Epithelial cell of prostate (primary cell): ENCODE measurements around the gene TACR2.

Experiments
- DNase-seq: peaks from one replicate; pipeline ENCODE4 v3.0.0-alpha.2; 2011; ENCODE audit warnings: low read depth, low spot score
- H3K27ac ChIP-seq: fragments of 450-650 bp; 2 replicates; pipeline ENCODE4 v1.5.1; 2017; ENCODE audit warnings: mild to moderate bottlenecking

TACR2 gene

DNA sequence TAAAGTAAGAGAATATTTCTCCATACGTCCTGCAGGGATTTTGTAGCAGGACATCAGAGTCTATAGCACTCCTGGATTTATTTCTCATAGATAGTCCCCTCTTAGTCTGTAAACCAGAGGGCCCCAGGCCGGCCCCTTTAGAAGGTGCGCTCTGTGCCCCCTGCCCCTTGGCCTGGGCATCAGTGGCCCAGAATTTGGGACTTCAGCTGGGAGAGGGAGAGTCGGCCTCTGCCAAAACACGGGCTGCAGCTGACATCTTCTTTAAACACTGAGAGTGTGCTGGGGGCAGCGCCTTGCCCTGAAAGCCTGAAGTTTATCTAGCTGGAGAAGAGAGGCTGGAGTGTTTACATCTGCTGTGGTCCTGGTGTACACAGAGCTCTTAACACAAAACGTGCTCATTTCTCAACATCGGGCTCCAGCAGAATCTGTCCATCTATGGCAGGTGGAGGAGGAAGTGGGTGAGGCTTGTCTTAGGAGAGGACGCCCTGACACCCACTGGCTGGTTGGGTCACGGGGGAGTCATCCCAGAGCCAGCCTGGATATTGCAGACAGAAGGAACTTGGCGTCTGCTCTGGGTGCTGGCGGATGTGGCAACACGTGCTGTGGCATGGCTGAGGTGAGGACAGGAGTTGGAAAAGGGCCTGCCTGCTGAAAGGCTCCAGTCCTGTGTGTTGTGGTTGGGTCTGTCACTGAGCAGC is 5.0 kb upstream of the TACR2 start:
- no peak for DNase-seq
- H3K27ac ChIP-seq: no peak overlapping the region

DNA sequence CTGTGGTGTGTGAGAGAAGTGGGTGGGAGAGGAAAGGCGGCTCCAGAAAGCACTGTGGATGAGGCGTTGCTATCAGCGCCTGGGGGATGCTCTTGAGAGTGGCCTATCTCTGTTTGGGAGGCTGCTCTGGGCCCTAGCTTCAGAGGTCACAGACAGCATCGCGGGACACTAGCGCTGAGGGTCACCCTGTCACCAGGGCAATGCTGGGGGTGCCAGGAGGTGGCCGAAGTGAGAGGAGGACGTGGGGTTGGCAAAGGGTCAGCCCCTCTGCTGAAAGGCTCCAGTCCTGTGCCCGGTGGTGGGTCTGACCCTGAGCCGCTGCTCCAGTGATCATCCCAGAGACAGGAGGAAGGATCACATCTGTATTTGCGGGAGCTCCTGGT is 3.0 kb upstream of the TACR2 start:
- no peak for DNase-seq

DNA sequence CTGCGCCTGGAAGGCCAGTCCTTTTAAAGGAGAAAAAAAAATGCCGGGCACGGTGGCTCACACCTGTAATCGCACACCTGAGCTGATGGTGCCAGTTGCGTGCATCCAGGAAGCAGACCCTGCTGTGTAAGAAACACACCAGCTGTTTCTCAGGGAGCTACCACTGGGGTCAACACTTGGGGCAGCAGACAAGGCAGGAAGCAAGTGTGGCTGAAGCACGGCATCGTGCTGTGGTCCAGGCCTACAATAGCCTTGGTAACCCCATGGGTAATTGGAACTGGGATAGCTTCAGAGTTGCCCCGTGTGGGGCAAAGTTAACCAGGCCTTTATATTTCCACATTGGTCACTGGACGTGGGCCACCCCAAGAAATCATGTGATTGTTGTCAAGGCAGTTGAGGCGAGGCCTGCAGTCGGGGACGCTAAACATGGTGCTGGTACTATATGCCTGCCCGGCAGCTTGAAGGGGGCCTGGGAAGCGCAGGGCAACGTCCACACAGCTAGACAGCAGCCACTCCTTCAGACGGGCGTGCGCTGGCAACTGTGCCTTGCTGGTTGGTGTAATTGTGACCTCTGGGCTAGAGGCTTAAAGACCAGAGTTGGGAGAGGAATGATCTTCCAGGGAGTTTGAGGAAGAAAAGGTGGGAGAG is 2.5 kb upstream of the TACR2 start:
- no peak overlapping the region for H3K27ac ChIP-seq
- DNase-seq: no peak

More for the DNA sequence above, 3.0 kb upstream of the TACR2 start:
- no peak overlapping the region for H3K27ac ChIP-seq

DNA sequence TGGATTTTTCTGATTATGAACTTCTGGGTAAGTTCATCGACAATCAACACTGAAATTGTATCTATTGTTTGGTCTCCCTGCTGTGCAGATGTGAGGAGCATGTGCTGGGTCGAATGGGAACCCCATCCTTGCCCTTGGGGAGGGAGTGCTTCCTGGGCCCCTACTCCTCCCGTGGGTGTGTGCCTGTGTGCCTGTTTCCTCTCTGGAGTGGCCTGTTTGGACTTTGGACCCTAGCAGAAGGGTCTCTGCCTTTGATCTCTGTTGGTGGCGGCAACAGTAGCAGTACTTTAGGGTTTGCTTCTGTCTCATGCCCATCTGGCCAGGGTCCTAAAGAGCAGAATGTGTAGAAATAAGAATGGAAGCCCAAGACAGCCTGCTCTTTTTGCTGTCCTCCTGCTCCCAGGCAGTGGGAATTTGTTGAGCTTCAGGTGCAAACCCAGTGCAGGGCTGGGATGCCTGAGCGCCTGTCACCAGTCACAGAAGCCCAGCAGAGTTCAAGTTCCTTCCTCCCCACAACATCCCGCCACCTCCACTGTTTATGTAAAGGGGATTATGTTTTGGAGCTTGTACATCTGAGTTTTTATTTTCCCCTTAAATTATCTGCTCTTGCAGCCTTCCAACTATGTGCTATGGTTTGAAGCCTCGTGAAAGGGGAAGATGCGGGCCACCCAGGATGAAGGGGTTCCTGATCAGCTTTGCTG is 1.5 kb upstream of the TACR2 start:
- no peak for DNase-seq
- no peak overlapping the region for H3K27ac ChIP-seq

DNA sequence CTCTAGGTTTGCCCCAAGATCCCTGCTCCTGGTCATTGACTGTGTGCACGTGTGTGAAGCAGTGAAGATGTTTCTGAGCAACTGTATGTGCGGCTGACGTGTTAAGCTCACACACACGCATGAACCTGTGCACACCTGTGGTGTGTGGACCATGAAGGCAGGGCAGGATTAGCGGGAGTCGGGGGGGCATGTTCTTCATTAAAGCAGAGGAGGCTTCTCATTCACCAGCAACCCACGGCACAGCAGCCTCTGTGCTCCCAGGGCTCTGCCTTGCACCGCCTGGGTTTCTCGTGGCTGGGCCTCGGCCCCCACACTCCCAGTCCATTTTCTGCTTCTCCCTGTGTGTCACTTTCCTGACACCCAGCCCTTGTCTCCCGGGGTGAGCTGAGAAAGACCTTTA is 824 bp upstream of the TACR2 start:
- no peak for DNase-seq
- no peak overlapping the region for H3K27ac ChIP-seq

DNA sequence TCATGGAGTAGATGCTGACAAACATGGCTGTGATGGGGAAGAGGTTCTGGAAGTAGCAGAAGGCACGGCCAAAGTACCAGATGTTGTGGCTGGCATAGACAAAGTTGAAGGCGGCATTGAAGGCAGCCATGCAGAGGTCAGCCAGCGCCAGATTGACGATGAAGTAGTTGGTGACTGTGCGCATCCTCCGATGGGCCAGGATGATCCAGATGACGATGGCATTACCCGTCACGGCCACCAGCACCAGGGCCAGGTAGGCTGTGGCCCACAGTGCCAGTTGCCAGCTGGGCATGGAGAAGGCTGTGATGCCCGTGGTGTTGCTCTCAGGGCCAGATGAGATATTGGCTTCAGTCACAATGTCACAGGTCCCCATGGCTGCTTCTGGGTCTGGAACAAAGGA is 767 bp downstream of the TACR2 start:
- DNase-seq: no peak
- no peak overlapping the region for H3K27ac ChIP-seq

DNA sequence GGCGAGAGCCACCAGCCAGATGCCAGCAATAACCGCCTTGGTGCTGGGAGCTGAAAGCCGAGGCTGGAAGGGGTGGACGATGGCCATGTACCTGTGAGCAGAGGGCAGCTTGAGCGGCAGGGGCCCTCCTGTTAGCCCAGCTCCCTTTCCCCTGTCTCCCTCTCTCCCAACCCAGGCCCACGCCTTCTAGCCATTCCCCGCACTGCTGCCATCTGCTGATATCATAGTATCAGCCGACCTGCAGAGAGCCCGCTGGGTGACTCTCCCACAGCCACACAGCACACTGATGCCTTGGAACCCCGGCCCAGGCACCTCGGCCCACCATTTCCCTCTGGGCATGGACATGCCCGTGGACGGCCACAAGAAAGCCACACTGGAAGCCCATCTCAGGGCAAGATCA is 1.7 kb downstream of the TACR2 start:
- H3K27ac ChIP-seq: no peak overlapping the region
- no peak for DNase-seq

DNA sequence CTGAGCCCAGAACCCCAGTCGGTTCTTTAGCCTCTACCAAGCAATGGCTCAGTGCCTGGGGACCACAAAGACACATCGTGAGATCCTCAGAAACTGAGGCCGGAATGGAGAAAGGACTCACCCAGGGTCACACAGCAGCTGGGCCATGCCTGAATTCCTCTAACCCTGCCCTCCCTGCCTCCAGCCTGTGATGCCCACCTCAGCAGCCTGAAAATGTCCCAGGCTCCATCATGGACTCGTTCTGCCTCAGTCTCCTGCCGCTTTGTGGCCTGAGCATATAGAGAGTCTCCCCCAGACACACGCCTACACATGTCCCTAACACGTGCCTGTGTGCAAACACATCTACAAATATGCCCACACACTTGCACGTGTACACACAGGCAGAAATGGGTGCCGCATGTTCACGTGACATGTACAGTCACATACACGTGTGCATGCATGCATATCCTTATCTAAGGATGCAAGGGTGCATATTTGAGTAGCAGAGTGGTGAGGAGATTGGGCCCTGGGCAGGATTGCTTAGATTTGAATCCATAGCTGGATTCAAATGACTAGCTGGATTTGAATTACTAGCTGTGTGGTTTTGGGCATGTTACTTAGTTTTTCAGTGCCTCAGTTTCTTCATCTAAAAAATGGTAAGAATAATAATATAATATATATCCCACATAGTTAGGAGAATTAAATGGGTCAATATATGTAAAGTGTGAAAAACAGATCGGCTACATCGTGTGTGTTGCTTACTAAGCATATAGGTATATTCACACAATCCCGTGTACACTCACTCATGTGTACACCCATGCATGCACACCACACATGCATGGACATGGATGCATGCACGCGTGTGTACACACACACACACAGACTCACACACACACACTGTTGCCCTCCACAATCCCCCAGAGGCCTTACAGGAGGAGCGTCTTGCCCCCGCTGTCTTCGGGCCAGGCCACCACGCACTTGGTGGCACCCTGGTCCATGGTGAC is 2.4 kb downstream of the TACR2 start:
- DNase-seq: no peak
- no peak overlapping the region for H3K27ac ChIP-seq

DNA sequence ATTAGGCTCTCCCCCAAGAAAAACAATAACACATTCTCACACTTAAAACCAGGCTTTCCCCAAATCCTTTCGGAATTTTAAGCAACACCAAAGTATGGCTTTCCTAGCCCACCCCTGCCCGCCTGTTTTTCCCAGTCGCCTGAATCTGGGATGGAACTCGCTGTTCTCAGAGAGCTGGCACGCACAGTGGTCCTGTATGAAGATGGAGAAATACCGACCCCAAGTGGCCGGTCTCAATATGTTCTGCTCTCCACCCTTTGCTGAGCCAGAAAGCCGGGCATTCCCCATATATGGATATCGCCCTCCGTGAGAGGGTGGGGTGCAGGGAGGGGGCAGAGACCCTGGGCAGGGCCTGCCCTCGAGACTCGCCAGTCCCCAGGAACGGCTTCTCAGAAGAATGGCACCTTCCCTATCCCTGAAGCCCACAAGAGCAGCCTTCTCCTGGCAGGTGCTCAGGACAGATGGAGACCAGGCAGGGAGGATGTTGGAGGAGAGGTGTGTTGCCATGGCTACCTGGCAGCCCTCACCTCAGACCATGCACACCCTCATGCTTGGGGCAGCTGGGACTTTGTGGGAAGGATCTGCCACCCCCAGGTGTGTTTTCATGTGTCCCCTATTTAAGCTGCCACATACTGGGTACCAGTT is 3.4 kb downstream of the TACR2 start:
- H3K27ac ChIP-seq: no peak overlapping the region
- DNase-seq: no peak

DNA sequence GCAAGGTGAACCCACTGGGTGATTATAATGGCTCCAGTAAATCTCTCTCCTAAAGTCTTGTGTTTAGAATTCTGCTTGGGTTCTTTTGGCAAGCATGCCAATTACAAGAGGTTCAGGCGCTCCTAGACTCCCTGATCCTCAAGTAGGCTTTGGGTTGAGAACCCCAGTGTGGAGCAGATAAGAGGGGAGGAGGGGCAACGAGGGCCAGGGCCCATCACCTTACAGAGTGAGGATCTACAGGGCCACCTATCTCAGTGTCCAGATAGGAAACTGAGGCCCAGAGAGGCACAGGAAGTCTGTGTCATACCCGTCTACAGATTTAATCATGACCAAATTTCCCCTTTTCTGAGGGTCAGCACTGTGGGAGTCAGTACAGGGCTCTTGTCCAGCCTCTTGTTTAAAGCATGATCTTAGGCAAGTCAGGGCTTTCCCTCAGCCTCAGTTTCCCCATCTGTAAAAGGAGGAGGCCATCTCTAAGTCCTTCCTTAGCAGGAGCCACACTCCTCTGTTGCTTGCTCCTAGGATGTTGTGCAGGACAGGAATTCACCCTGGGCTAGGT is 4.4 kb downstream of the TACR2 start:
- no peak overlapping the region for H3K27ac ChIP-seq
- DNase-seq: no peak

DNA sequence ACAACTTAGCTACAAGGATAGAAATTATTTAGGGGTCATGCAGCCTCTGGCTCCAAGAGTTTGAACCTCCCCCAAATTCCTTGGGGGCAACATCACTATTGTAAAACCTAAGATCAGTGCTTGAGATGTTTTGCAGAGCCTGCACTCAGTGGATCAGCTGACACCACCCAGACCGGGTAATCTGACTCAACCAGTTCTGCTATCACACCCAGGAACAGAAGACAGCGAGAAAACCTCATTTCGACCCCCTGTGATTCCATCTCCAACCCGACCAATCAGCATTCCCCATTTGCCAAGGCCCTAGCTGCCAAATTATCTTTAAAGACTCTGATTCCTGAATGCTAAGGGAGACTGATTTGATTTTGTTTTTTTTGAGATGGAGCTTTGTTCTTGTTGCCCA is 5.2 kb downstream of the TACR2 start:
- DNase-seq: no peak
- H3K27ac ChIP-seq: no peak overlapping the region

DNA sequence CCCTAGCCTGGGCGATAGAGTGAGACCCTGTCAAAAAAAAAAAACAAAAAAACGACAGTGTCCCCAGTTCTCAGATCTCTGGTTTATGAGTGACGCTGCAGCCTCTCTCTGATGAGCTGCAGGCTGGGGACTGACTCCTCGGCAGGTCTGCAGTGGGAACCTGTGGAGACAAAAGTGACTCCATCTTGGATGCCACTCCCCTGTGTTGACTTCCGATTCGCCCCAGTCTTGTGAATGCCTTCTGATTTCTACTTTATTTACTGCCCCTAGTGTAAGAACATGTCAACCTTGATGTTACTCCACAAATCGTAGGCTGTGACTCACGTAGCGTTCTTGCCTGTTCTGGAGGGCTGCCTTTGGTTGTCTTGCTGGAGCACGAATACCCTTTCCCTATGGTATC is 6.2 kb downstream of the TACR2 start:
- no peak for DNase-seq
- no peak overlapping the region for H3K27ac ChIP-seq

DNA sequence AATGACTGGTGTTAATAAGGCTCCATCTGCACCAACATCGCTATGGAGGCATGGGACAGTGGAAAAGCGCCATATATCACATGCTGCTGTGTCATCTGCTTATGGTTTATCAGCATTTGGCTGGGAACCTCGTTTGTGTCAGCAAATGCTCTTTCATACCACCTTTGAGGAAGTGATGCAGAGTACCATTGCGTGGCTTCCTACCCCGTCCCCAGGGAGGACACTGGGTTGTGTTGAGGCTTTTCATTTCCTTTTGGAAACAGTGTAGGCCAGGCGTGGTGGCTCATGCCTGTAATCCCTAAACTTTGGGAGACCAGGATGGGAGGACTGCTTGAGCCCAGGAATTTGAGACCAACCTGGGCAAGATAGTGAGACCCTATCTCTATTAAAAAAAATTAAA is 6.8 kb downstream of the TACR2 start:
- H3K27ac ChIP-seq: no peak overlapping the region

DNA sequence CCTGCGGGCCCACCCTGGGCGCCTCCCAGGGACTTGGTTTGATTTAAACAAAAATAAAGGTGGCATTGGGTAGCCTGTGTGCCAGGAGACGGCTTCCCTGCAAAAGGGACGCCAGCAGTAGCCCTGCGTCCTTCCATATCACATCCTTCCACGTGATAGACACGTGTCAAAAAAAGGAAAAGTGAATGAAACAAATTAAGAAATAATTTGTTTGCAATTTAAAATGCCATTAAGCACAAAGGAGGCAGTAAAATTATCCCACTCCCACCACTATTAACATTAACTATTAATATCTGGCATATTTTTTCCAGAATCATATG is 7.6 kb downstream of the TACR2 start:
- peak overlapping the region; percentile 41 for H3K27ac ChIP-seq
- DNase-seq: no peak

More for the DNA sequence above, 6.8 kb downstream of the TACR2 start:
- DNase-seq: no peak

DNA sequence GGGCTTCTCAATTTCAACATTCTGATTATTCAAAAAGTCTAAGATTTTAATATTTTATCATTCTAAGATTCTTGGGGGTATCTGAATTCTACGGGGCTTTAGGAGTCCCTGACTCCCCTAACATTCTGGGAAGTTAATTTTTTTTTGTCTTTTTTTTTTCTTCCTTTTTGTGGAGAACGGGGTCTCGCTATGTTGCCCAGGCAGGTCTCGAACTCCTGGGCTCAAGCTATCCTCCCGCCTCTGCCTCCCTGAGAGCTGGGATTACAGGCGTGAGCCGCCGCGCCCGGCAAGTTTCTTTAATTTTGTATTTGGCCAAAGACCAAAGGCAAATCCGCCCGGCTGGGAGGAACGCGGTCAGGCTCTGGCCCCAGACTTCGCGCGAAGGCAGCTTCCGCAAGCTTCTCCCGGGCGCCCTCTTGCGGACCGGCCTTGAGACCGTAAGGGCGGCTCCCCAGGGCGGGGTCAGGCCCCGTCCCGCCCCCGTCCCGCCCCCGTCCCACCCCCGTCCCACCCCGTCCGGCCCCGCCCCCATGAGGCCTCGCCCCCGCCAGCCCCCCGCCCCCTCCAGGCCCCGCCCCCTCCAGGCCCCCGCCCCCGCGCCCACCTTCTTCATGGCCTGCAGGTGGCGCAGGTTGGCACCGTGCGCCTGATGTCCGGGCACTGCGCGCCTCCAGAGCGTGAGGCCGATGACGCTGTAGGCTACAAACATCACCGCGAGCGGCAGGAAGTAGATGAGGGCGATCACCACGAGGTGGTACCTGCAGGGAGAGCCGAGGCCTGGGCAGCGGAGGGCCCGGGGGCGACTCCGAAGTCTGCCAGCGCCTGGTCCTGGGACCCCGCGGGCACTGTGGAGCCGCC is 8.2 kb downstream of the TACR2 start:
- H3K27ac ChIP-seq: peak overlapping the region; percentile 41
- peak; percentile 73 for DNase-seq

DNA sequence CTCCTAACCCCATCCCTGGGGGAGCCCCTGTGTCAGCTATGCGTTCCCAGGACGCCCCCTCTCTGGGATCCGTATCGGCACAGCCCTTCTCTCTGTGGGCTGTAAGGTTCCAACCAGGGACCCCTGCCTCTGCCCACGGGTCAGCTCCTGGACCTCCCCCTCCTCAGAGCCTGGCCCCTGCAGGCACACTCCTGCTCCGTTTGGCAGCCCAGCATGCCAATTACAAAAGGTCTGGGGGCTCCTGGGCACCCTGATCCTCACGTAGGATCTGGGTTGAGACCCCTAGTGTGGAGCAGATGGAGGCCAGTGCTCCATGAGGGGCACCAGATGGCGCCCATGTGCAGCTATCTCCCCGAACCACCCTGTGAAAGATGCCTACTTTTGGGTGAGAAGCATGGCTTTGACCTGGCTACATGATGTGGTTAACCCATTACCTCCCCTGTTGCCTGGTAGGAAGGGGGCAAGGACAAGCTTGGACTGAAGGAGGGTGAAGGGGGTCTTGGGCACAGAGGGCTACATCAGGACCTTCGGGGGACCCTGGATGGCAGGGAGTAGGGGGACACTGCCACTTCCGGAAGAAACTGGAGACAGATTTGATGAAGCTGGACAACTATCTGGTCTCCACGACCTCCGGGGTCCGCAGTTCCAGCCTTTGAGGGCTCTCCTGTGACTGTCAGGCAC is 9.0 kb downstream of the TACR2 start:
- peak overlapping the region; percentile 33 for H3K27ac ChIP-seq
- no peak for DNase-seq

DNA sequence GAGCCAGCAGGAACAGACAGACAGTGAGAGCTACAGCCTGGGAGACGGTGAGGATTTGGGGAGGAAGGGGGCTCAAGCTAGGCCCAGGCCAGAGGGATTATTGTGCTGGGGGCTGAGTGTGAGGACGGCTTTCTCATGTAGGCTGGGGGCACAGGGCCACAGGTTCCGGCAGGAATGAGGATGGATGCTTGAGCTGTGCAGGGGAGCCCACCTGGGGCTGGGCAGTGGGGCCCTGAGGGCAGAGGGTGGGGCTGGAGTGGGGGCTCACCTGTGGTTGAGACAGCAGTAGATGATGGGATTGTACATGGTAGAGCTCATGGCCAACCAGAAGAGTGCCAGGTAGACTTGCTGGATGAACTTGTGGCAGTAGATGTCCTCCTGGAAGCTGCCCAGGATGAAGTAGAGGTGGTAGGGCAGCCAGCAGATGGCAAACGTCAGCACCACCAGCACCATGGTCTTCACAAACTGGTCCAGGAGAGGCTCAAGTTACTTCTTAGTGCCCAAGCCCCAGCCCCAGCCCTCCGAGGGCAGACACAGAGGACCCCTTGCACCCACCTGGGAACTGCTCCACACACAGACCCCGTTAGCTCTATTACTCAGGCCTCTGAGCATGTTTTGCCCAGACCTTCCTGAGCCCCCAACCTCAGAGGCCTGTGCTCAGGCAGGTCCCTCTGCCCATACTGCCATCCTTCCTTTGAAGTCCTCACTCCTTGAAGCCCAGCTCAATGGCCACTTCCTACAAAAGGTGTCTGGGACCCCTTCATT is 9.7 kb downstream of the TACR2 start:
- no peak for DNase-seq
- peak overlapping the region; percentile 65 for H3K27ac ChIP-seq
